ENCODE measurements around the gene TMCO1. TPM values are rescaled to one million over a fixed set of nuclear protein-coding genes. Genes with fewer than 3 reads are reported as not detected.

The TMCO1 gene
- polyA plus RNA-seq (2011; rRNA removed) (220 and 241 TPM in 2 replicates), polyA plus RNA-seq (2017; fragmentation: RNase III; extraction: RNeasy Plus Mini Kit Qiagen cat#74134 plus additional on column Dnase treatment) (144 to 154 TPM (median 151 TPM) in 3 replicates), polyA minus RNA-seq (2011; rRNA and poly(A)+ RNA removed) (97.1 and 118 TPM in 2 replicates)
- polyA plus RNA-seq (2012; cell fraction: cytosol; rRNA removed) = 55.6 and 73.8 TPM in 2 replicates
- 41.3 and 59.0 TPM in 2 replicates for polyA plus RNA-seq (2012; cell fraction: nucleus; rRNA removed)

- peak; percentile 73 for FAIRE-seq
- ATAC-seq = peak; percentile 100
- Histone ChIP-seq H3K4me3 (peak within 1 kb of the TSS; percentile 93), H3K4me2 (peak within 1 kb of the TSS; percentile 95), H3K9me3 (no peaks in the 10 kb centered on the region), H3K27ac (peak within 1 kb of the TSS; percentile 91 to 92), H3K4me1 (peaks cover 39% of the 10 kb centered on the region)
- ChIA-PET POLR2A (interaction anchor here (0.8 to 1.7 kb wide), 11 partner anchors 9 to 138 kb away, joined by 3 to 31 read pairs (median 4); partner anchors contain the start of genes ALDH9A1, MGST3 and UCK2), CTCF (interaction anchor here (0.6 to 1.8 kb wide), 6 partner anchors 60 to 173 kb away, joined by 3 to 9 read pairs (median 3); partner anchors contain the start of gene ALDH9A1)
- peak; percentile 98 to 100 for DNase-seq (ENCODE audit: low read depth in 1 of 2, low spot score in 1 of 2)
- WGBS (ENCODE audit: missing lambda C conversion rate) = 2% methylated on average over 47 of the region's 56 CpGs
- TF ChIP-seq, protein P1, sequence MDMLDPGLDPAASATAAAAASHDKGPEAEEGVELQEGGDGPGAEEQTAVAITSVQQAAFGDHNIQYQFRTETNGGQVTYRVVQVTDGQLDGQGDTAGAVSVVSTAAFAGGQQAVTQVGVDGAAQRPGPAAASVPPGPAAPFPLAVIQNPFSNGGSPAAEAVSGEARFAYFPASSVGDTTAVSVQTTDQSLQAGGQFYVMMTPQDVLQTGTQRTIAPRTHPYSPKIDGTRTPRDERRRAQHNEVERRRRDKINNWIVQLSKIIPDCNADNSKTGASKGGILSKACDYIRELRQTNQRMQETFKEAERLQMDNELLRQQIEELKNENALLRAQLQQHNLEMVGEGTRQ (IDR thresholded peaks at IDR 0.05) = no peak
- TF ChIP-seq MAX (IDR thresholded peaks at IDR 0.05) (peak; percentile 93), EHMT2 (IDR thresholded peaks at IDR 0.05; ENCODE audit: low read depth) (no peak), CHD2 (IDR thresholded peaks at IDR 0.05; ENCODE audit: low read length, partially characterized antibody) (peak; percentile 99), ZNF302 (CRISPR knock-in tag; IDR thresholded peaks at IDR 0.05) (no peak), MYC (IDR thresholded peaks at IDR 0.05; ENCODE audit: borderline replicate concordance, low read length) (peak; percentile 47; the same call in 1 of the 2 replicates), HMGXB4 (CRISPR knock-in tag; IDR thresholded peaks at IDR 0.05; ENCODE audit: borderline replicate concordance) (no peak), RFX5 (IDR thresholded peaks at IDR 0.05) (no peak), BHLHE40 (IDR thresholded peaks at IDR 0.05; ENCODE audit: low read depth, low read length) (no peak), EHF (CRISPR knock-in tag; IDR thresholded peaks at IDR 0.05) (no peak), FOXS1 (CRISPR knock-in tag; IDR thresholded peaks at IDR 0.05) (no peak), GATA3 (IDR thresholded peaks at IDR 0.05; ENCODE audit: borderline replicate concordance) (peak; percentile 69), JUN (IDR thresholded peaks at IDR 0.05) (peak; percentile 73 to 94), MAFK (IDR thresholded peaks at IDR 0.05; ENCODE audit: partially characterized antibody) (no peak), TFCP2L1 (CRISPR knock-in tag; IDR thresholded peaks at IDR 0.05) (no peak), NFE2L2 (conservative IDR thresholded peaks at IDR 0.05; ENCODE audit: low read length) (no peak), NR3C1 (IDR thresholded peaks at IDR 0.05) (no peak), MAZ (IDR thresholded peaks at IDR 0.05; ENCODE audit: borderline replicate concordance, low read depth, low read length) (no peak), RAD21 (conservative IDR thresholded peaks at IDR 0.05 in 1 of 2, IDR thresholded peaks at IDR 0.05 in 1 of 2) (no peak), SREBF2 (IDR thresholded peaks at IDR 0.05) (no peak), BCL3 (IDR thresholded peaks at IDR 0.05) (peak; percentile 82; the same call in 2 of the 3 replicates), TP53 (CRISPR knock-in tag; IDR thresholded peaks at IDR 0.05) (no peak), PHF8 (IDR thresholded peaks at IDR 0.05; ENCODE audit: borderline replicate concordance, low read depth) (peak; percentile 77), RNF2 (IDR thresholded peaks at IDR 0.05; ENCODE audit: borderline replicate concordance, low read depth) (no peak), ZC3H11A (IDR thresholded peaks at IDR 0.05) (no peak), JUNB (IDR thresholded peaks at IDR 0.05) (no peak), KDM5A (IDR thresholded peaks at IDR 0.05) (peak; percentile 73), POLR2A (IDR thresholded peaks at IDR 0.05; ENCODE audit: low read length) (peak; percentile 77)
- TF ChIP-seq, protein P2, sequence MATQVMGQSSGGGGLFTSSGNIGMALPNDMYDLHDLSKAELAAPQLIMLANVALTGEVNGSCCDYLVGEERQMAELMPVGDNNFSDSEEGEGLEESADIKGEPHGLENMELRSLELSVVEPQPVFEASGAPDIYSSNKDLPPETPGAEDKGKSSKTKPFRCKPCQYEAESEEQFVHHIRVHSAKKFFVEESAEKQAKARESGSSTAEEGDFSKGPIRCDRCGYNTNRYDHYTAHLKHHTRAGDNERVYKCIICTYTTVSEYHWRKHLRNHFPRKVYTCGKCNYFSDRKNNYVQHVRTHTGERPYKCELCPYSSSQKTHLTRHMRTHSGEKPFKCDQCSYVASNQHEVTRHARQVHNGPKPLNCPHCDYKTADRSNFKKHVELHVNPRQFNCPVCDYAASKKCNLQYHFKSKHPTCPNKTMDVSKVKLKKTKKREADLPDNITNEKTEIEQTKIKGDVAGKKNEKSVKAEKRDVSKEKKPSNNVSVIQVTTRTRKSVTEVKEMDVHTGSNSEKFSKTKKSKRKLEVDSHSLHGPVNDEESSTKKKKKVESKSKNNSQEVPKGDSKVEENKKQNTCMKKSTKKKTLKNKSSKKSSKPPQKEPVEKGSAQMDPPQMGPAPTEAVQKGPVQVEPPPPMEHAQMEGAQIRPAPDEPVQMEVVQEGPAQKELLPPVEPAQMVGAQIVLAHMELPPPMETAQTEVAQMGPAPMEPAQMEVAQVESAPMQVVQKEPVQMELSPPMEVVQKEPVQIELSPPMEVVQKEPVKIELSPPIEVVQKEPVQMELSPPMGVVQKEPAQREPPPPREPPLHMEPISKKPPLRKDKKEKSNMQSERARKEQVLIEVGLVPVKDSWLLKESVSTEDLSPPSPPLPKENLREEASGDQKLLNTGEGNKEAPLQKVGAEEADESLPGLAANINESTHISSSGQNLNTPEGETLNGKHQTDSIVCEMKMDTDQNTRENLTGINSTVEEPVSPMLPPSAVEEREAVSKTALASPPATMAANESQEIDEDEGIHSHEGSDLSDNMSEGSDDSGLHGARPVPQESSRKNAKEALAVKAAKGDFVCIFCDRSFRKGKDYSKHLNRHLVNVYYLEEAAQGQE (IDR thresholded peaks at IDR 0.05) = peak; percentile 99
- TF ChIP-seq, protein P3, sequence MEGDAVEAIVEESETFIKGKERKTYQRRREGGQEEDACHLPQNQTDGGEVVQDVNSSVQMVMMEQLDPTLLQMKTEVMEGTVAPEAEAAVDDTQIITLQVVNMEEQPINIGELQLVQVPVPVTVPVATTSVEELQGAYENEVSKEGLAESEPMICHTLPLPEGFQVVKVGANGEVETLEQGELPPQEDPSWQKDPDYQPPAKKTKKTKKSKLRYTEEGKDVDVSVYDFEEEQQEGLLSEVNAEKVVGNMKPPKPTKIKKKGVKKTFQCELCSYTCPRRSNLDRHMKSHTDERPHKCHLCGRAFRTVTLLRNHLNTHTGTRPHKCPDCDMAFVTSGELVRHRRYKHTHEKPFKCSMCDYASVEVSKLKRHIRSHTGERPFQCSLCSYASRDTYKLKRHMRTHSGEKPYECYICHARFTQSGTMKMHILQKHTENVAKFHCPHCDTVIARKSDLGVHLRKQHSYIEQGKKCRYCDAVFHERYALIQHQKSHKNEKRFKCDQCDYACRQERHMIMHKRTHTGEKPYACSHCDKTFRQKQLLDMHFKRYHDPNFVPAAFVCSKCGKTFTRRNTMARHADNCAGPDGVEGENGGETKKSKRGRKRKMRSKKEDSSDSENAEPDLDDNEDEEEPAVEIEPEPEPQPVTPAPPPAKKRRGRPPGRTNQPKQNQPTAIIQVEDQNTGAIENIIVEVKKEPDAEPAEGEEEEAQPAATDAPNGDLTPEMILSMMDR (IDR thresholded peaks at IDR 0.05) = no peak
These were observed at the start of gene TMCO1 for GRCh38 chr1:165768513-165769394. Gene TMCO1 (minus strand): TSS chr1:165768868. CDS start chr1:165768751, 117 bp downstream.

Measured in A549 (cell line).